ENCODE measurements around the gene SLC35E3.

- TF ChIP-seq, protein P1, sequence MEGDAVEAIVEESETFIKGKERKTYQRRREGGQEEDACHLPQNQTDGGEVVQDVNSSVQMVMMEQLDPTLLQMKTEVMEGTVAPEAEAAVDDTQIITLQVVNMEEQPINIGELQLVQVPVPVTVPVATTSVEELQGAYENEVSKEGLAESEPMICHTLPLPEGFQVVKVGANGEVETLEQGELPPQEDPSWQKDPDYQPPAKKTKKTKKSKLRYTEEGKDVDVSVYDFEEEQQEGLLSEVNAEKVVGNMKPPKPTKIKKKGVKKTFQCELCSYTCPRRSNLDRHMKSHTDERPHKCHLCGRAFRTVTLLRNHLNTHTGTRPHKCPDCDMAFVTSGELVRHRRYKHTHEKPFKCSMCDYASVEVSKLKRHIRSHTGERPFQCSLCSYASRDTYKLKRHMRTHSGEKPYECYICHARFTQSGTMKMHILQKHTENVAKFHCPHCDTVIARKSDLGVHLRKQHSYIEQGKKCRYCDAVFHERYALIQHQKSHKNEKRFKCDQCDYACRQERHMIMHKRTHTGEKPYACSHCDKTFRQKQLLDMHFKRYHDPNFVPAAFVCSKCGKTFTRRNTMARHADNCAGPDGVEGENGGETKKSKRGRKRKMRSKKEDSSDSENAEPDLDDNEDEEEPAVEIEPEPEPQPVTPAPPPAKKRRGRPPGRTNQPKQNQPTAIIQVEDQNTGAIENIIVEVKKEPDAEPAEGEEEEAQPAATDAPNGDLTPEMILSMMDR (IDR thresholded peaks at IDR 0.05; ENCODE audit: insufficient read depth, low read length, poor library complexity, severe bottlenecking), result no peak
- TF ChIP-seq EZH2phosphoT487 (conservative IDR thresholded peaks at IDR 0.05; ENCODE audit: low read length), result no peak
These were observed 54.3 kb downstream of the SLC35E3 start for GRCh38 chr12:68800294-68800693.
